HEK293 (cell line): ENCODE data around the gene ADCY7.

Source experiments
- ATF2 ChIP-seq: fragments of 450-650 bp; formaldehyde crosslinking; IDR thresholded peaks from 2 replicates; pipeline ENCODE4 v1.5.1; 2016; ENCODE audit warnings: missing biosample characterization, missing genetic modification characterization, low read depth
- CTCF ChIP-seq: fragments of 450-650 bp; formaldehyde crosslinking; IDR thresholded peaks from 2 replicates; pipeline ENCODE4 v1.5.1; 2016; ENCODE audit warnings: missing biosample characterization, missing genetic modification characterization
- KLF9 ChIP-seq: fragments of 450-650 bp; formaldehyde crosslinking; IDR thresholded peaks from 2 replicates; pipeline ENCODE4 v1.5.1; 2016; ENCODE audit warnings: missing biosample characterization, missing genetic modification characterization, low read depth
- PBX3 ChIP-seq: sonication (generic); formaldehyde crosslinking; IDR thresholded peaks from 2 replicates; pipeline ENCODE4 v1.8.1; 2022; ENCODE audit warnings: mild to moderate bottlenecking, moderate library complexity, missing genetic modification reagents
- RBAK ChIP-seq: fragments of 450-650 bp; formaldehyde crosslinking; IDR thresholded peaks from 2 replicates; pipeline ENCODE4 v1.5.1; 2016; ENCODE audit warnings: missing biosample characterization, missing genetic modification characterization
- REST ChIP-seq: fragments of 450-650 bp; formaldehyde crosslinking; IDR thresholded peaks from 2 replicates; pipeline ENCODE4 v1.5.1; 2016; ENCODE audit warnings: missing biosample characterization, missing genetic modification characterization
- SCRT2 ChIP-seq: fragments of 450-650 bp; formaldehyde crosslinking; IDR thresholded peaks from 2 replicates; pipeline ENCODE4 v1.5.1; 2016; ENCODE audit warnings: missing biosample characterization, missing genetic modification characterization
- SP2 ChIP-seq: fragments of 450-650 bp; formaldehyde crosslinking; IDR thresholded peaks from 2 replicates; pipeline ENCODE4 v1.5.1; 2016; ENCODE audit warnings: missing biosample characterization, missing genetic modification characterization
- YY1 ChIP-seq: fragments of 450-650 bp; formaldehyde crosslinking; IDR thresholded peaks from 2 replicates; pipeline ENCODE4 v1.5.1; 2018; ENCODE audit warnings: missing biosample characterization, missing genetic modification characterization
- ZBTB26 ChIP-seq: fragments of 450-650 bp; formaldehyde crosslinking; optimal IDR thresholded peaks from 2 replicates; pipeline ENCODE3; 2016; ENCODE audit warnings: missing biosample characterization, mild to moderate bottlenecking, missing genetic modification characterization
- ZBTB44 ChIP-seq: fragments of 450-650 bp; IDR thresholded peaks from 2 replicates; pipeline ENCODE4 v1.5.1; 2018; ENCODE audit warnings: missing biosample characterization, mild to moderate bottlenecking, missing genetic modification characterization
- ZNF704 ChIP-seq: fragments of 450-650 bp; formaldehyde crosslinking; IDR thresholded peaks from 2 replicates; pipeline ENCODE4 v1.5.1; 2016; ENCODE audit warnings: missing biosample characterization, missing genetic modification characterization

GRCh38 chr16:50293994-50294855, 27.9 kb downstream of the ADCY7 start:
- TF ChIP-seq ATF2 (tag by site-specific recombination) (no peak), CTCF (tag by site-specific recombination) (no peak), REST (tag by site-specific recombination) (no peak), ZBTB26 (tag by site-specific recombination) (no peak), KLF9 (tag by site-specific recombination) (no peak), SCRT2 (tag by site-specific recombination) (no peak), ZBTB44 (tag by site-specific recombination) (no peak), RBAK (no peak), PBX3 (CRISPR knock-in tag) (no peak), SP2 (tag by site-specific recombination) (no peak), ZNF704 (tag by site-specific recombination) (no peak), YY1 (tag by site-specific recombination) (no peak)
